K562 (cell line): ENCODE results near the gene DMD. TPM values are rescaled to one million over a fixed set of nuclear protein-coding genes. Genes with fewer than 3 reads are reported as not detected.

Experiments used
- ATAC-seq: fragments of 200-7000 bp; cut with Tn5 transposase; 3 replicates; pipeline ENCODE4 v1.9.1; 2020; ENCODE audit warnings: moderate library complexity
- BruUV-seq: library from RNA; stranded (reverse); fragments of 400-500 nt; replicated peaks from 2 replicates; lab custom pipeline; 2021; lab: Mats Ljungman, UMichigan
- CTCF ChIA-PET: fragments of 300-600 bp; formaldehyde crosslinking; extraction: SDS; loops from one replicate; lab custom pipeline; 2021; ENCODE audit warnings: low intra/inter-chr PET ratio; lab: Yijun Ruan, JAX
- POLR2A ChIA-PET: fragments of 300-600, 350-650 bp; sonication (Branson Sonifier 250); formaldehyde crosslinking; extraction: SDS; loops from one replicate; lab custom pipeline; 2021; ENCODE audit warnings: antibody characterized with exemption, inconsistent platforms; lab: Yijun Ruan, JAX
- DNase-seq, 4 experiments: peaks; one replicate each; pipeline versions ENCODE4 v3.0.0 to v3.0.0-alpha.2; 2011 to 2018; ENCODE audit warnings: low spot score in 3 of 4, mixed read lengths in 3 of 4; ENCODE audit errors: extremely low read depth in 1 of 4
- FAIRE-seq: peaks from 2 replicates; lab custom pipeline; 2011; peaks lifted over from hg19 to GRCh38; lab: Jason Lieb, UNC
- H2AFZ ChIP-seq: 2 replicates; pipeline ENCODE4 v1.6.0; 2011; ENCODE audit warnings: low read depth, low read length, control low read depth, inconsistent platforms
- H3K27ac ChIP-seq: fragments of 200-600 bp; 3 replicates; pipeline ENCODE4 v1.8.0; 2011; ENCODE audit warnings: low read depth, mild to moderate bottlenecking, control low read depth, inconsistent platforms, low read length, moderate library complexity, mixed read lengths; ENCODE audit errors: extremely low read depth
- H3K27me3 ChIP-seq, 2 experiments: fragments of 300-600 bp in 1 of 2; 2 replicates in 1 of 2; 3 replicates in 1 of 2; pipeline versions ENCODE4 v1.6.0 to v1.8.0; 2011; ENCODE audit warnings: inconsistent platforms in 2 of 2, low read length in 2 of 2, mild to moderate bottlenecking in 1 of 2, mixed read lengths in 1 of 2, moderate library complexity in 1 of 2; ENCODE audit not compliant: control insufficient read depth in 2 of 2, insufficient read depth in 2 of 2
- H3K36me3 ChIP-seq: fragments of 300-600 bp; 3 replicates; pipeline ENCODE4 v1.8.0; 2011; ENCODE audit warnings: mild to moderate bottlenecking, low read length, inconsistent platforms; ENCODE audit not compliant: control insufficient read depth, insufficient read depth
- H3K4me1 ChIP-seq, 2 experiments: fragments of 200-600 bp in 1 of 2; replicated peaks in 1 of 2; 2 replicates in 1 of 2; 3 replicates in 1 of 2; pipeline versions ENCODE4 v1.5.1 to v1.8.0; 2011; ENCODE audit warnings: inconsistent platforms in 2 of 2, low read length in 2 of 2, mild to moderate bottlenecking in 1 of 2, mixed read lengths in 1 of 2, moderate library complexity in 1 of 2; ENCODE audit not compliant: control insufficient read depth in 2 of 2, insufficient read depth in 2 of 2
- H3K4me2 ChIP-seq: 2 replicates; pipeline ENCODE4 v1.6.1; 2011; ENCODE audit warnings: low read length, control low read depth, inconsistent platforms, mixed read lengths; ENCODE audit not compliant: insufficient read depth
- H3K4me3 ChIP-seq: fragments of 200-600 bp; sonication (generic), shearing (Covaris generic); 2 replicates; pipeline ENCODE4 v1.5.1; 2016; ENCODE audit warnings: control low read depth, inconsistent platforms
- H3K79me2 ChIP-seq: fragments of 200-600 bp; 3 replicates; pipeline ENCODE4 v1.8.0; 2011; ENCODE audit warnings: low read length, inconsistent platforms; ENCODE audit not compliant: control insufficient read depth, insufficient read depth
- H3K9ac ChIP-seq, 2 experiments: 2 replicates each; pipeline versions ENCODE4 v1.6.0 to v1.6.1; 2011; ENCODE audit warnings: low read depth in 2 of 2, low read length in 2 of 2, control low read depth in 1 of 2, inconsistent platforms in 1 of 2, mild to moderate bottlenecking in 1 of 2, mixed read lengths in 1 of 2; ENCODE audit not compliant: insufficient read depth in 1 of 2
- H3K9me1 ChIP-seq: one replicate; pipeline ENCODE4 v1.6.0; 2011; ENCODE audit warnings: inconsistent platforms, mild to moderate bottlenecking, low read length, moderate library complexity; ENCODE audit not compliant: control insufficient read depth, insufficient read depth
- H3K9me3 ChIP-seq: replicated peaks from 2 replicates; pipeline ENCODE4 v1.5.1; 2011; ENCODE audit warnings: low read depth, low read length, inconsistent platforms; ENCODE audit not compliant: control insufficient read depth, insufficient read depth
- H4K20me1 ChIP-seq: replicated peaks from 2 replicates; pipeline ENCODE4 v1.6.1; 2011; ENCODE audit warnings: low read length, inconsistent platforms, mixed read lengths; ENCODE audit not compliant: control insufficient read depth, insufficient read depth
- ELF4 ChIP-seq: fragments of 450-650 bp; formaldehyde crosslinking; IDR thresholded peaks from 2 replicates; pipeline ENCODE4 v1.4.0; 2022; ENCODE audit warnings: missing genetic modification characterization
- ESRRA ChIP-seq: fragments of 450-650 bp; IDR thresholded peaks from 2 replicates; pipeline ENCODE4 v1.6.1; 2014; ENCODE audit warnings: low read depth, mild to moderate bottlenecking, moderate library complexity, borderline replicate concordance
- HDGF ChIP-seq: fragments of 450-650 bp; IDR thresholded peaks from 2 replicates; pipeline ENCODE4 v1.6.1; 2016
- MBD1 ChIP-seq: fragments of 250-450 bp; sonication (Bioruptor Pico); IDR thresholded peaks from 2 replicates; pipeline ENCODE4 v1.8.0; 2022; ENCODE audit warnings: inconsistent platforms
- MBD2 ChIP-seq: sonication (generic); IDR thresholded peaks from 2 replicates; pipeline ENCODE4 v1.6.1; 2016; ENCODE audit warnings: low read depth, borderline replicate concordance
- MEIS2 ChIP-seq: fragments of 450-650 bp; IDR thresholded peaks from 2 replicates; pipeline ENCODE4 v1.6.1; 2014; ENCODE audit warnings: mild to moderate bottlenecking; ENCODE audit not compliant: partially characterized antibody
- NCOR1 ChIP-seq: fragments of 450-650 bp; IDR thresholded peaks from 2 replicates; pipeline ENCODE4 v1.6.1; 2016; ENCODE audit warnings: mild to moderate bottlenecking, moderate library complexity
- NONO ChIP-seq, 2 experiments: fragments of 200-400 bp in 1 of 2; fragments of 450-650 bp in 1 of 2; formaldehyde crosslinking in 1 of 2; IDR thresholded peaks; 2 replicates each; pipeline ENCODE4 v1.6.1; 2017; ENCODE audit warnings: low read depth in 2 of 2, mild to moderate bottlenecking in 2 of 2, moderate library complexity in 2 of 2, low read length in 1 of 2
- OTX1 ChIP-seq: fragments of 450-650 bp; formaldehyde crosslinking; IDR thresholded peaks from 2 replicates; pipeline ENCODE4 v1.4.0; 2022; ENCODE audit warnings: mild to moderate bottlenecking
- PTBP1 ChIP-seq: fragments of 200-400 bp; formaldehyde crosslinking; IDR thresholded peaks from 2 replicates; pipeline ENCODE4 v1.6.1; 2017; ENCODE audit warnings: low read depth, low read length
- SIN3A ChIP-seq, 2 experiments: fragments of 150-350 bp in 1 of 2; IDR thresholded peaks; 2 replicates each; pipeline ENCODE4 v1.6.1; 2011 to 2016; ENCODE audit warnings: borderline replicate concordance in 2 of 2, low read depth in 2 of 2, low read length in 2 of 2, mild to moderate bottlenecking in 2 of 2, moderate library complexity in 2 of 2; ENCODE audit not compliant: control insufficient read depth in 1 of 2
- ZBTB1 ChIP-seq: sonication (generic); formaldehyde crosslinking; IDR thresholded peaks from 2 replicates; pipeline ENCODE4 v1.8.1; 2023; ENCODE audit warnings: missing genetic modification reagents, low read depth, mild to moderate bottlenecking, borderline replicate concordance
- ZBTB11 ChIP-seq, 3 experiments: fragments of 200-800 bp in 1 of 3; fragments of 250-450 bp in 1 of 3; fragments of 450-650 bp in 1 of 3; sonication (Bioruptor Pico) in 1 of 3; sonication (Bioruptor generic) in 1 of 3; formaldehyde crosslinking in 1 of 3; IDR thresholded peaks; 2 replicates each; pipeline versions ENCODE4 v1.6.1 to v1.8.0; 2016 to 2022; ENCODE audit warnings: mild to moderate bottlenecking in 2 of 3, missing genetic modification characterization in 2 of 3, missing compliant biosample characterization in 1 of 3, moderate library complexity in 1 of 3
- ZNF274 ChIP-seq: IDR thresholded peaks from 2 replicates; pipeline ENCODE4 v1.6.1; 2011; ENCODE audit warnings: low read depth, mild to moderate bottlenecking, low read length, moderate library complexity, borderline replicate concordance
- WGBS: fragments of 100-300 bp; shearing (Covaris generic); methylation state at CpG from one replicate; pipeline ENCODE4 v1.1.6; 2016; ENCODE audit warnings: low coverage, mixed read lengths; ENCODE audit not compliant: insufficient coverage; ENCODE audit errors: missing lambda C conversion rate; 5-methylcytosine and 5-hydroxymethylcytosine counted together
- in situ Hi-C: fragments of 300-500 bp; cut with MboI; formaldehyde crosslinking; loops from 4 replicates; pipeline ENCODE4 v1.15.0; 2018; ENCODE audit warnings: inconsistent platforms, mixed read lengths
- intact Hi-C: fragments of 100-400 bp; cut with micrococcal nuclease; formaldehyde crosslinking; loops from 2 replicates; pipeline ENCODE4 v1.14.2; 2022
- polyA plus RNA-seq, 8 experiments: library from polyadenylated mRNA; depleted of rRNA in 4 of 8; stranded (reverse) in 5 of 8; unstranded in 3 of 8; fragments of >200 nt; fragmentation: Nextera tagmentation in 2 of 8; fragmentation: Illumina TruSeq in 1 of 8; extraction: Ambion mirVana in 2 of 8; extraction: Trizol in 1 of 8; gene quantifications; 2 replicates each; pipeline versions ENCODE4 v1.2.1 to v1.2.3, GENCODE V29; 2011 to 2014; ENCODE audit warnings: inconsistent platforms in 1 of 8, missing spikeins in 1 of 8
- total RNA-seq, 7 experiments: library from RNA; depleted of rRNA in 6 of 7; stranded (reverse); fragments of >200 nt in 6 of 7; fragmentation: Illumina TruSeq in 2 of 7; extraction: Trizol in 2 of 7; gene quantifications; 2 replicates each; pipeline versions ENCODE4 v1.2.1 to v1.2.3, GENCODE V29; 2011 to 2021; ENCODE audit warnings: low replicate concordance in 1 of 7
- TF ChIP-seq, protein P1 (sequence below): fragments of 250-450 bp; sonication (Bioruptor Pico); IDR thresholded peaks from 2 replicates; pipeline ENCODE4 v1.8.0; 2021; ENCODE audit warnings: mild to moderate bottlenecking, moderate library complexity

The DMD gene
- total and polyA plus RNA-seq, 9 of the 15 experiments (the other 6 are each of a cell fraction or from before 2014, with no cell fraction given), result 3.8 to 20.4 (median 11.4) TPM

DNA sequence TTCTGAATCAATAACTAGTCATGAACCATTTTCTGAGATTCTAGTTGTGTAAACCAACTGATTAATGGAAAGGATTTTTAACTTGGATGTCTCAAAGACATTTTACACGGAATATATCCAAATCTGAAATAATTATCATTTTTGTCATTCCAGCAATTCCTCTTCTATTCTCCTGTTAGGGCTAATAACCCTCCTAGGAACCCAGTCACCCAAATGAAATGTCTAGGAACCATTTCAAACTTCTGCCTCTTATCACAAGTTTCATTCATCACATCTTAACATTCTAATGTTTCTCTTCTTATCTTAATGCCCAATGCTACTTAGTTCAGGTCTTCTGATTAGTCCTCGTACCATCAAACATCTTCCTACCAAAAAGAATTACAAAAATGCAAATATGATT, 639.8 kb downstream of the DMD start:
- H3K9me3 ChIP-seq, result no peaks in the 10 kb centered on the region
- no peaks in the 10 kb centered on the region for H3K79me2 ChIP-seq
- no peak overlapping the region for H3K4me3 ChIP-seq
- WGBS, result 5% methylated on average over 2 of the region's 2 CpGs
- ATAC-seq (no peak), FAIRE-seq (no peak), DNase-seq (no peak)
- no peak overlapping the region for H3K27ac ChIP-seq
- intact Hi-C loops, result no loop called here
- H4K20me1 ChIP-seq, result no peaks in the 10 kb centered on the region
- H3K27me3 ChIP-seq, result no peaks in the 10 kb centered on the region
- ChIA-PET CTCF (no interaction called here), POLR2A (no interaction called here)
- no peak overlapping the region for H2AFZ ChIP-seq
- in situ Hi-C loops, result no loop called here
- no peaks in the 10 kb centered on the region for H3K9me1 ChIP-seq
- no peaks in the 10 kb centered on the region for H3K4me1 ChIP-seq
- no peak overlapping the region for H3K4me2 ChIP-seq
- H3K9ac ChIP-seq, result no peak overlapping the region
- H3K36me3 ChIP-seq, result no peaks in the 10 kb centered on the region
- no TSS peak for BruUV-seq
- no peak for TF ChIP-seq PTBP1
- TF ChIP-seq MBD1, result no peak
- TF ChIP-seq NONO (IDR thresholded peaks at IDR 0.05; ENCODE audit: low read depth in 2 of 2, low read length in 1 of 2), result no peak
- TF ChIP-seq NCOR1, result no peak
- TF ChIP-seq ESRRA, result no peak
- TF ChIP-seq OTX1, result no peak
- TF ChIP-seq, protein P1, sequence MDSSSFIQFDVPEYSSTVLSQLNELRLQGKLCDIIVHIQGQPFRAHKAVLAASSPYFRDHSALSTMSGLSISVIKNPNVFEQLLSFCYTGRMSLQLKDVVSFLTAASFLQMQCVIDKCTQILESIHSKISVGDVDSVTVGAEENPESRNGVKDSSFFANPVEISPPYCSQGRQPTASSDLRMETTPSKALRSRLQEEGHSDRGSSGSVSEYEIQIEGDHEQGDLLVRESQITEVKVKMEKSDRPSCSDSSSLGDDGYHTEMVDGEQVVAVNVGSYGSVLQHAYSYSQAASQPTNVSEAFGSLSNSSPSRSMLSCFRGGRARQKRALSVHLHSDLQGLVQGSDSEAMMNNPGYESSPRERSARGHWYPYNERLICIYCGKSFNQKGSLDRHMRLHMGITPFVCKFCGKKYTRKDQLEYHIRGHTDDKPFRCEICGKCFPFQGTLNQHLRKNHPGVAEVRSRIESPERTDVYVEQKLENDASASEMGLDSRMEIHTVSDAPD (CRISPR knock-in tag), result no peak
- TF ChIP-seq ELF4 (CRISPR knock-in tag), result no peak
- TF ChIP-seq ZBTB11 (CRISPR knock-in tag; IDR thresholded peaks at IDR 0.05), result no peak
- no peak for TF ChIP-seq SIN3A (IDR thresholded peaks at IDR 0.05; ENCODE audit: borderline replicate concordance in 2 of 2, control insufficient read depth in 1 of 2, low read depth in 2 of 2, low read length in 2 of 2)
- no peak for TF ChIP-seq MEIS2
- no peak for TF ChIP-seq ZNF274
- TF ChIP-seq HDGF, result no peak
- TF ChIP-seq ZBTB1 (CRISPR knock-in tag), result no peak
- TF ChIP-seq MBD2, result no peak
